ENCODE measurements around the gene RNGTT. TPM values are rescaled to one million over a fixed set of nuclear protein-coding genes. Genes with fewer than 3 reads are reported as not detected.

The RNGTT gene
- total RNA-seq, 3 donors from 2014 or later = 9.1 to 30.3 (median 22.6) TPM

- intact Hi-C loops (cut with DNase I; ENCODE audit: low total_unique reads) = loop anchor here (5.0 kb wide), 1 partner anchor 866 kb away; no protein-coding TSS in a partner anchor
- Histone ChIP-seq H3K4me1 (no peaks in the 10 kb centered on the region), H3K9me3 (no peaks in the 10 kb centered on the region), H3K36me3 (no peaks in the 10 kb centered on the region), H3K27me3 (no peaks in the 10 kb centered on the region), H3K4me3 (no peak overlapping the region), H3K27ac (no peak overlapping the region)
- TF ChIP-seq CTCF (IDR thresholded peaks at IDR 0.05) = peak in 2 of 3 donors; percentile 45 to 61
- no peak for TF ChIP-seq POLR2AphosphoS5 (IDR thresholded peaks at IDR 0.05)
- DNase-seq (ENCODE audit: low spot score in 2 of 2) = no peak
Observed at GRCh38 chr6:88870717-88871330, 92.6 kb downstream of the RNGTT start.

DNA sequence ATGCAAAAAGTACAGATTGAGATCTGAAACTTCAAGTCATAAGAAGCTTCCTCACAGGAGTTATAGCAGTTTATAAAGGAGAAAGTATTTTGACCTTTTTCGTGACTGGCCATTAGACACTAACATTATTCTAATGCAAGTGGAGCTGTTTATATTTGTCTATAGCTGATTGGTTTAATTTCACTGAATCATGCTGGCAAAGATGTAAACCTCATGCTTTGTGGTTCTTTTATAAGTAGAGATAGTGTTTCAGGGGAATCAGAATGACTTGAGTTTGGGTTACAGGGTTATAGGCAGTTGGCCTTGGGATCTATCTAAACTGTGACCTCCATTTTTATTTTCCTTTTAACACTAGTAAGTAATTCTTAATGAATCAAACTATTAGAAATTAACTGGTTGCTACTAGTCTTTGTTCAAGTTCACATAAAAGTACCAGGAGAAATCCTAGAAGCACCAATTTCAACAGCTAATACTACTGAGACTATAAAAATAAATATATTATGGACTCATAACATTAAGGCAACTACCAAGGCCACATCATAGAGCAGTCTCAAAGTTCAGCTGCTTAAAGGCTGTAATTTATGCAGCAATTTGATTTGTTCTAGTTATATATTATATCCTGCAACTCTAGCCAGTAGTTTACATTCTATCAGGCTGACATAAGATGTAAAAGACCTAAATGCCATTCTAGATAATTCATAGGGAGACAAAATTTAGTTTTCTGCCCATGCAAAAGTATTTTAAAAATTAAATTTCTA is 94.0 kb downstream of the RNGTT start:
- TF ChIP-seq POLR2A (IDR thresholded peaks at IDR 0.05) = no peak
- Histone ChIP-seq H3K4me1 (no peaks in the 10 kb centered on the region), H3K36me3 (no peaks in the 10 kb centered on the region), H3K27ac (no peak overlapping the region), H3K9me3 (no peaks in the 10 kb centered on the region), H3K4me3 (no peak overlapping the region), H3K27me3 (no peaks in the 10 kb centered on the region)
- no peak for DNase-seq (ENCODE audit: low spot score in 2 of 2)
- intact Hi-C loops (cut with DNase I; ENCODE audit: low total_unique reads) = loop anchor here (5.0 kb wide), 1 partner anchor 868 kb away; no protein-coding TSS in a partner anchor

GRCh38 chr6:88867841-88868731 is 95.3 kb downstream of the RNGTT start:
- Histone ChIP-seq H3K36me3 (no peaks in the 10 kb centered on the region), H3K27ac (no peak overlapping the region), H3K4me3 (no peak overlapping the region), H3K27me3 (no peaks in the 10 kb centered on the region), H3K9me3 (no peaks in the 10 kb centered on the region), H3K4me1 (no peaks in the 10 kb centered on the region)
- TF ChIP-seq POLR2AphosphoS5 (IDR thresholded peaks at IDR 0.05) (no peak), CTCF (IDR thresholded peaks at IDR 0.05) (no peak), POLR2A (IDR thresholded peaks at IDR 0.05) (no peak)
- no peak for DNase-seq (ENCODE audit: low spot score in 2 of 2)
- intact Hi-C loops (cut with DNase I; ENCODE audit: low total_unique reads) = no loop called here

GRCh38 chr6:88866856-88867255 is 96.6 kb downstream of the RNGTT start:
- intact Hi-C loops (cut with DNase I; ENCODE audit: low total_unique reads) = no loop called here
- H3K4me3 ChIP-seq = no peak overlapping the region
- no peaks in the 10 kb centered on the region for H3K27me3 ChIP-seq
- H3K27ac ChIP-seq = no peak overlapping the region
- DNase-seq (ENCODE audit: low spot score in 2 of 2) = no peak
- H3K9me3 ChIP-seq = no peaks in the 10 kb centered on the region
- TF ChIP-seq POLR2AphosphoS5 (IDR thresholded peaks at IDR 0.05) = no peak
- no peak for TF ChIP-seq POLR2A (IDR thresholded peaks at IDR 0.05)
- TF ChIP-seq CTCF (IDR thresholded peaks at IDR 0.05) = no peak
- H3K4me1 ChIP-seq = no peaks in the 10 kb centered on the region
- no peaks in the 10 kb centered on the region for H3K36me3 ChIP-seq

DNA sequence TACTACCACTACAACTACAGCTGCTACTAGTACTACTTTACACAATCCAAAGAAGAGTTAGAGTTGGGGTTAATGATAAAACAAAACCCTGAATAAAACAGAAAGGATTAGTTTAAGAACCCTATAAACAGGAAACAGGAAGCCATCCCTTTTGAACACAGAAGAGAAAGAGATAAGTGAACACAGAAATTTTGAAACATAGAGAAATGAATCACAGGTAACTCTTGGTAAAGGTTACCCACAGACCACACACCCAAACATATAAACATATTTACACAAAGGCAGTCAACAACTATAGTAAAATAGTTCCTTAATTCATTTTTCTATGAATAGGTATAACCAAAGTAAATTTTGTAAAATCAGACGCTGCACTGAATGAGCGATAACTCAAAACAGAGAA is 98.1 kb downstream of the RNGTT start:
- no peaks in the 10 kb centered on the region for H3K36me3 ChIP-seq
- no peaks in the 10 kb centered on the region for H3K4me1 ChIP-seq
- intact Hi-C loops (cut with DNase I; ENCODE audit: low total_unique reads) = no loop called here
- H3K4me3 ChIP-seq = no peak overlapping the region
- H3K27ac ChIP-seq = no peak overlapping the region
- DNase-seq (ENCODE audit: low spot score in 2 of 2) = no peak
- TF ChIP-seq CTCF (IDR thresholded peaks at IDR 0.05) (no peak), POLR2A (IDR thresholded peaks at IDR 0.05) (no peak), POLR2AphosphoS5 (IDR thresholded peaks at IDR 0.05) (no peak)
- no peaks in the 10 kb centered on the region for H3K9me3 ChIP-seq
- H3K27me3 ChIP-seq = no peaks in the 10 kb centered on the region
